GM19240 (cell line): ENCODE data around the gene ABHD15.

Source experiments
- DNase-seq: peaks from one replicate; pipeline ENCODE4 v3.0.0; 2011; ENCODE audit warnings: low spot score; ENCODE audit not compliant: insufficient read length

Gene ABHD15

GRCh38 chr17:29582254-29582765, 15.5 kb upstream of the ABHD15 start:
- DNase-seq: no peak

- DNase-seq: no peak
Observed at GRCh38 chr17:29581583-29582253, 14.9 kb upstream of the ABHD15 start.

- peak; percentile 97 for DNase-seq
Observed at GRCh38 chr17:29579866-29580771, 13.3 kb upstream of the ABHD15 start.

GRCh38 chr17:29578626-29579485, 12.0 kb upstream of the ABHD15 start:
- no peak for DNase-seq

GRCh38 chr17:29577385-29578211, 10.8 kb upstream of the ABHD15 start:
- DNase-seq: no peak

GRCh38 chr17:29577001-29577370, 10.1 kb upstream of the ABHD15 start:
- DNase-seq: no peak

GRCh38 chr17:29576214-29577000, 9.6 kb upstream of the ABHD15 start:
- no peak for DNase-seq

- DNase-seq: no peak
Observed at GRCh38 chr17:29575511-29576213, 8.8 kb upstream of the ABHD15 start.

GRCh38 chr17:29574732-29575510, 8.1 kb upstream of the ABHD15 start:
- no peak for DNase-seq

- DNase-seq: no peak
Observed at GRCh38 chr17:29573871-29574731, 7.3 kb upstream of the ABHD15 start.

GRCh38 chr17:29573558-29573869, 6.7 kb upstream of the ABHD15 start:
- no peak for DNase-seq

GRCh38 chr17:29572691-29573557, 6.1 kb upstream of the ABHD15 start:
- DNase-seq: no peak

GRCh38 chr17:29571883-29572681, 5.2 kb upstream of the ABHD15 start:
- no peak for DNase-seq

GRCh38 chr17:29571486-29571882, 4.6 kb upstream of the ABHD15 start:
- no peak for DNase-seq

GRCh38 chr17:29570521-29570920, 3.7 kb upstream of the ABHD15 start:
- DNase-seq: no peak
